Mesothelial cell of epicardium (in vitro differentiated cells): ENCODE measurements around the gene IER5L. TPM values are rescaled to one million over a fixed set of nuclear protein-coding genes. Genes with fewer than 3 reads are reported as not detected.

Experiments used
- DNase-seq, 2 experiments: peaks; one replicate each; pipeline ENCODE4 v3.0.0; 2021; ENCODE audit warnings: low spot score in 2 of 2; ENCODE audit not compliant: unreplicated experiment in 2 of 2
- H3K27ac Mint-ChIP-seq: 2 replicates; pipeline ENCODE4 v1.8.0; 2021; ENCODE audit warnings: mixed read lengths
- H3K27me3 Mint-ChIP-seq: 2 replicates; pipeline ENCODE4 v1.8.0; 2021; ENCODE audit warnings: low read depth, mixed read lengths
- H3K36me3 Mint-ChIP-seq: 2 replicates; pipeline ENCODE4 v1.8.0; 2021; ENCODE audit warnings: mixed read lengths
- H3K4me1 Mint-ChIP-seq: 2 replicates; pipeline ENCODE4 v1.8.0; 2021; ENCODE audit warnings: mixed read lengths
- H3K4me3 Mint-ChIP-seq: 2 replicates; pipeline ENCODE4 v1.8.0; 2021; ENCODE audit warnings: mild to moderate bottlenecking, moderate library complexity, mixed read lengths
- H3K9me3 Mint-ChIP-seq: 2 replicates; pipeline ENCODE4 v1.8.0; 2021; ENCODE audit warnings: mixed read lengths
- total RNA-seq: library from RNA; stranded (reverse); gene quantifications from 3 replicates; pipeline ENCODE4 v1.2.1, GENCODE V29; 2021
- TF ChIP-seq, protein P1 (sequence below): fragments of 200-600 bp; sonication (generic); IDR thresholded peaks from one replicate; pipeline ENCODE4 v1.5.0; 2021; ENCODE audit warnings: antibody characterized with exemption; ENCODE audit not compliant: unreplicated experiment

IER5L gene
- total RNA-seq, 1 donor from 2014 or later, result 34.7 TPM

DNA sequence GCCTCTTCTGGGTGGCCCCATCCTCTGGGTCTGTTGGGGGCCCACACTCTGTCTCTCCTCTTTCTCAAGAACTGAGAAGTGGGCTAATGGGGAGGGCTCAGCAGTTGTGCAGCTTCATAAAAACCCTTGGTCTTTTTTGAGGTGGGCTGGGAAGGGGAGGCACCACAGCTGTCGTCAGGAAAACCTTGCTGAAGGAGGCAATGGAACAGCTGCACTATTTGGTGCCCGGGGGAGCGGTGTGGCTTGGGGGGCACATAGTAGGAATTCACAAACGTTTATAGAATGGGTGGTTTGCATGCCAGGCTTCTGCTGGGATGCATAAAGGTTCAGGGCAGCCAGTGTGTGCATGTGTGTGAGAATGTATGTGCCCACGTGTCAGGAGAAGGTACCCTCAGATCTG, 3.2 kb upstream of the IER5L start:
- H3K27me3 Mint-ChIP-seq, result peaks cover 3% of the 10 kb centered on the region
- H3K4me3 Mint-ChIP-seq, result no peak overlapping the region
- DNase-seq, result no peak
- H3K36me3 Mint-ChIP-seq, result no peaks in the 10 kb centered on the region
- TF ChIP-seq, protein P1, sequence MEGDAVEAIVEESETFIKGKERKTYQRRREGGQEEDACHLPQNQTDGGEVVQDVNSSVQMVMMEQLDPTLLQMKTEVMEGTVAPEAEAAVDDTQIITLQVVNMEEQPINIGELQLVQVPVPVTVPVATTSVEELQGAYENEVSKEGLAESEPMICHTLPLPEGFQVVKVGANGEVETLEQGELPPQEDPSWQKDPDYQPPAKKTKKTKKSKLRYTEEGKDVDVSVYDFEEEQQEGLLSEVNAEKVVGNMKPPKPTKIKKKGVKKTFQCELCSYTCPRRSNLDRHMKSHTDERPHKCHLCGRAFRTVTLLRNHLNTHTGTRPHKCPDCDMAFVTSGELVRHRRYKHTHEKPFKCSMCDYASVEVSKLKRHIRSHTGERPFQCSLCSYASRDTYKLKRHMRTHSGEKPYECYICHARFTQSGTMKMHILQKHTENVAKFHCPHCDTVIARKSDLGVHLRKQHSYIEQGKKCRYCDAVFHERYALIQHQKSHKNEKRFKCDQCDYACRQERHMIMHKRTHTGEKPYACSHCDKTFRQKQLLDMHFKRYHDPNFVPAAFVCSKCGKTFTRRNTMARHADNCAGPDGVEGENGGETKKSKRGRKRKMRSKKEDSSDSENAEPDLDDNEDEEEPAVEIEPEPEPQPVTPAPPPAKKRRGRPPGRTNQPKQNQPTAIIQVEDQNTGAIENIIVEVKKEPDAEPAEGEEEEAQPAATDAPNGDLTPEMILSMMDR, result no peak
- H3K4me1 Mint-ChIP-seq, result peaks cover 31% of the 10 kb centered on the region
- no peaks in the 10 kb centered on the region for H3K9me3 Mint-ChIP-seq
- no peak overlapping the region for H3K27ac Mint-ChIP-seq

GRCh38 chr9:129178568-129179382, 714 bp upstream of the IER5L start:
- no peak for DNase-seq
- TF ChIP-seq, protein P1, result no peak
- Mint-ChIP-seq H3K4me3 (peak overlapping the region; percentile 53), H3K36me3 (no peaks in the 10 kb centered on the region), H3K4me1 (peaks cover 14% of the 10 kb centered on the region), H3K27me3 (peaks cover 3% of the 10 kb centered on the region), H3K27ac (no peak overlapping the region), H3K9me3 (no peaks in the 10 kb centered on the region)

- DNase-seq, result no peak
- Mint-ChIP-seq H3K4me3 (peak overlapping the region; percentile 99), H3K9me3 (no peaks in the 10 kb centered on the region), H3K27me3 (peaks cover 3% of the 10 kb centered on the region), H3K36me3 (no peaks in the 10 kb centered on the region), H3K4me1 (peaks cover 19% of the 10 kb centered on the region), H3K27ac (no peak overlapping the region)
- TF ChIP-seq, protein P1, result no peak
These were observed 644 bp downstream of the IER5L start for GRCh38 chr9:129177443-129177790.

- TF ChIP-seq, protein P1, result no peak
- Mint-ChIP-seq H3K4me1 (peaks cover 19% of the 10 kb centered on the region), H3K4me3 (peak overlapping the region; percentile 88), H3K9me3 (no peaks in the 10 kb centered on the region), H3K27ac (peak overlapping the region; percentile 82), H3K27me3 (peaks cover 3% of the 10 kb centered on the region), H3K36me3 (no peaks in the 10 kb centered on the region)
- DNase-seq, result no peak
These were observed 1.2 kb downstream of the IER5L start for GRCh38 chr9:129176701-129177442.

DNA sequence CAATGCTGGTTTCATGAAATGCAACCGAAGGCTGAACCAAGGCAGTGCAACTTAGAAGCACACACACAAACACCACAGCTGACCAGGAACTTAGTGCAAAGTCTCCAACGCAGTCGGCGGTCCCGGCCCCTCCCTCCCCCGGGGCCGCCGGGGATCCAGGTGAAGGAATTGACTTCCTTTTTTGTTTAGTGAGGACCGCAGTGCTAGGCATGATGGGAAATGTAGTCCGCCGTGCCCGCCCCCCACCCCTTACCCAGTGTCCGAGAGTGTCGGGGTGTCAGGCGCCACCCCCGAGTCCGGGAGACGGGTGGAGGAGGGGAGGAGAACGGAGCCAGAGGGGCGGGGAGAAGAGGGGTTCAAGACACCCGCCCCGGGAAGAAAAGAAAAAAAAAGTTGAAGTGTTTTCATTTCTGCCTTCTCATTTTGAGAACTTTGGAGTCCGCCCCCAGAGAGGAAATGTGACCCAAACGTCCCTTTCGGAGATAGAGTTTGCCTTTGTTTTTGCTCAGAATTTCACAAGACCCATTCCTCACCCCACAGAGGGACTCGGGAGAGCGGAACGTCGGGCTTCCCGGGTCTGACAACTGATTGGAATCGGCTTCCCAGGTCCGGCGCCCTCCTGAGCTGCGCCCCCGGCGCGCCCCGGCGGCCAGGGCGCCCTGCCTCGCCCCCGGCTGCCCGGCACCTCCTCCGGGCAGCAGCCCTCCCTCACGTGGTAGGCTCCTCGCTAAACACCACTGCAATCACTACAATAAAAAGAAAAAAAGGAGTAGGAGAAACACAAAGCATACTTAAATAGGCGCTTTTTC, 2.0 kb downstream of the IER5L start:
- Mint-ChIP-seq H3K4me1 (peaks cover 19% of the 10 kb centered on the region), H3K27me3 (peaks cover 3% of the 10 kb centered on the region), H3K4me3 (peak overlapping the region; percentile 88), H3K36me3 (no peaks in the 10 kb centered on the region), H3K27ac (peak overlapping the region; percentile 98), H3K9me3 (no peaks in the 10 kb centered on the region)
- TF ChIP-seq, protein P1, result no peak
- DNase-seq, result peak; percentile 53 to 73
